HG02973 (cell line): ENCODE measurements around the gene PPP2R5E.
"Not testable (repeated sequence)": the region's sequence is repeated elsewhere in the genome, so short reads cannot be mapped to it uniquely, and the experiment has no call there.

Source experiments
- ATAC-seq: cut with Tn5 transposase; IDR thresholded peaks from one replicate; pipeline ENCODE4 v1.9.1; 2021; ENCODE audit warnings: moderate library complexity; ENCODE audit not compliant: unreplicated experiment

The PPP2R5E gene

GRCh38 chr14:63543000-63543825 lies at the start of gene PPP2R5E:
PPP2R5E (minus strand) TSS chr14:63543377; CDS start chr14:63539685, 3,692 bp downstream.
- peak; percentile 97 for ATAC-seq

- ATAC-seq, result not testable (repeated sequence)
These were observed 39.9 kb upstream of the PPP2R5E start for GRCh38 chr14:63583046-63583445.

DNA sequence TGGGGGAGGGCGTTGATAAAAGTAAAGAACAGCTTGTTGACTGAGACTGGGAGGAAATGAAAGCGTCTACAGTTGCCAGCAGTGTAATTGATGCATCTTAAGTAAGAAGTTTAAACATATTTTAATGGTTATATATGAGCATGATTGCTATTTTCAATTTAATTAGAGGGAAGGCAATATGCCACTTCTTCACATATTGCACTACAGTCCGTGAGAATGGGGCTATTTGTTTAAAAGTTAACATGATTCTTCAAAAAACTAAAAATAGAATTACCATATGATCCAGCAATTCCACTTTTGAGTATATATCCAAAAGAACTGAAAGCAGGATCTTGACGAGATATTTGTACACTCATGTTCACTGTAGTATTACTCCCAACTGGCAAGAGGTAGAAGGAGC lies 38.3 kb upstream of the PPP2R5E start:
- ATAC-seq, result no peak

GRCh38 chr14:63578300-63578699 lies 35.1 kb upstream of the PPP2R5E start:
- no peak for ATAC-seq

DNA sequence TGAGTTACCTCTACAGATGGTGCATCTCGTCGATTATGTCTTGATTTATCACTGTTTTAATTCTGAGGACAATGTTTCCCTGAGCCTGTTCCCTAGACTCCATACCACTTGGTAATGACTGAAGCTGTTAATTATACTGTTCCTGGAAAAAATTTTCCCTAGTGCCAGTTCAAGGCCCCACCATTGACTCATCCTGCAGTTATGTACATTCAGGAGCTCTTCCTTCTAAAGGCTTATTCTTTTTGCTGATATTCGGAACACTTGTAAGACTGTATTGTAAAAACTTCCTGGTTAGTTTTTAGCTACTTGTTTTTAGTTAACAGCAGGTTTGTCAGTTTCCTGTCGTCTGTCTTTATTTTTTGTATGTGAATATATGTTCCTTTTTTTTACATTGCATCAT lies 30.4 kb upstream of the PPP2R5E start:
- no peak for ATAC-seq

GRCh38 chr14:63565448-63565847 lies 22.3 kb upstream of the PPP2R5E start:
- no peak for ATAC-seq

GRCh38 chr14:63564318-63564717 lies 21.1 kb upstream of the PPP2R5E start:
- ATAC-seq, result no peak

GRCh38 chr14:63563370-63564026 lies 20.3 kb upstream of the PPP2R5E start:
- ATAC-seq, result no peak

DNA sequence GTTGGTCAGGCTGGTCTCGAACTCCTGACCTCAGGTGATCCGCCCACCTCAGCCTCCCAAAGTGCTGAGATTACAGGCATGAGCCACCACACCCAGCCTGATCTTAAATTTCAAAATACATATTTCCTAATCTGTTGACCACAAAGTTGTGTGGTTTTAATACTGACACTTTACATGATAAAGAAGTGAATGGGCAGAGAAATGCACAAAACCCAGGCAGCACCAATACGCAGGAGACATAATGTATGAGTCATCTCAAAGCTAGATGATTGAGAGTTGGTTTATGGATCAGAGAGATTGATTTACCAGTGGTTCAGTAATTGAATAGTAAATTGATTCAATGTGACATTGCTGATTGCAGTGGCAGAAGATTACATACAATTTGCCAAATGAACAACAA lies 19.2 kb upstream of the PPP2R5E start:
- no peak for ATAC-seq

- no peak for ATAC-seq
These were observed 12.4 kb upstream of the PPP2R5E start for GRCh38 chr14:63555572-63555971.

DNA sequence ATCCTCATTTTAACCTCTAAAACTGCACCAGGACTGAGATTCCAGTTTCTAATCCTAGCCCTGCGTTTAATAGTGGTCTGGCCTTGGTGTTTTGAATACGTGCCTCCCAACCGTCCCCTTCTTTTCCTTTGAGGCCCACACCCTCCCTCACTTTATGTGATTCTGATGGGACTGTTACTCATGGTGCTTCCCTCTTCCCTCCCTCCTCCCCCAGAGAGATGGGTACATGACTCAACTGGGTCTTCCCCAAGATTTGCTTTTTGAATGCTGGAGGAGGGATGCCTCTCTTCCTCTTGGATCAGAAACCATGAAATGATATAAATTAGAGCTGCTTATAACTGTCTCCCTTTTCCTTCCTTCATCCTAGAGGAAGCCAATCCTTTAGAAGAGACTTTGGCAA lies 8.2 kb upstream of the PPP2R5E start:
- no peak for ATAC-seq

- ATAC-seq, result no peak
These were observed 4.7 kb upstream of the PPP2R5E start for GRCh38 chr14:63547798-63548335.

DNA sequence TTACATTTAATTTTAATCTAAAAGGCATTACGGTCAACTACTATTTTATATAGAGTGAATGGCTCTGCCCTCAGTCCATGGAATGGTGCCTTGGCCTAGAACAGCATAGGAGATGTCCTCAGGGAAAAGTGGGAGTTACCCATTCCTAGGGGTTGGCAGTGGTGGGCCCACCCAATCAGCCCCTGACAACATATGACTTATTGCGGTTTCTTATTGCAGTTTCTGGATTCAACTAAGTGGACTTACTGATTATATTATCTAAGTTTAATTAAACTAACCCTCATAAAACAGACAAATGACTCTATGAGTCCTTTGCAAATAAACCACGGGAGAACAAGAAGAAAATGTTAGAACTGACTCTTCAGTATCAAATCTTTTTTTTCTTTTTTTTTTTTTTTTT lies 2.3 kb upstream of the PPP2R5E start:
- ATAC-seq, result no peak

- ATAC-seq, result no peak
These were observed 1.6 kb upstream of the PPP2R5E start for GRCh38 chr14:63544591-63545299.

- peak; percentile 21 for ATAC-seq
These were observed 739 bp upstream of the PPP2R5E start for GRCh38 chr14:63543826-63544406.

GRCh38 chr14:63542231-63542999 lies 762 bp downstream of the PPP2R5E start:
- ATAC-seq, result peak; percentile 10

GRCh38 chr14:63535918-63536317 lies 7.3 kb downstream of the PPP2R5E start:
- no peak for ATAC-seq

GRCh38 chr14:63533474-63533873 lies 9.7 kb downstream of the PPP2R5E start:
- no peak for ATAC-seq

GRCh38 chr14:63524537-63525155 lies 18.5 kb downstream of the PPP2R5E start:
- no peak for ATAC-seq
